GM18526 (cell line): Measurements from ENCODE around the gene CSNK1E.

Experiments used
- POLR2A ChIP-seq: IDR thresholded peaks from 3 replicates; pipeline ENCODE4 v1.6.1; 2011; ENCODE audit not compliant: insufficient read length; ENCODE audit errors: extremely low read depth

The CSNK1E gene

GRCh38 chr22:38309614-38310517 lies 7.4 kb downstream of the CSNK1E start:
- no peak for TF ChIP-seq POLR2A

GRCh38 chr22:38308791-38309498 lies 8.3 kb downstream of the CSNK1E start:
- no peak for TF ChIP-seq POLR2A

GRCh38 chr22:38305471-38306448 lies 11.5 kb downstream of the CSNK1E start:
- no peak for TF ChIP-seq POLR2A

- TF ChIP-seq POLR2A: no peak
These were observed 12.7 kb downstream of the CSNK1E start for GRCh38 chr22:38304526-38304925.

- TF ChIP-seq POLR2A: no peak
These were observed 13.3 kb downstream of the CSNK1E start for GRCh38 chr22:38303974-38304373.

- TF ChIP-seq POLR2A: no peak
These were observed 14.3 kb downstream of the CSNK1E start for GRCh38 chr22:38302906-38303305.

GRCh38 chr22:38300946-38301345 lies 16.3 kb downstream of the CSNK1E start:
- no peak for TF ChIP-seq POLR2A

GRCh38 chr22:38300197-38300945 lies 16.9 kb downstream of the CSNK1E start:
- no peak for TF ChIP-seq POLR2A

- TF ChIP-seq POLR2A: no peak
These were observed 17.5 kb downstream of the CSNK1E start for GRCh38 chr22:38299770-38300102.

GRCh38 chr22:38298312-38299005 lies 18.8 kb downstream of the CSNK1E start:
- no peak for TF ChIP-seq POLR2A

GRCh38 chr22:38296372-38296771 lies 20.9 kb downstream of the CSNK1E start:
- no peak for TF ChIP-seq POLR2A

GRCh38 chr22:38295863-38296262 lies 21.4 kb downstream of the CSNK1E start:
- no peak for TF ChIP-seq POLR2A

GRCh38 chr22:38295339-38295738 lies 21.9 kb downstream of the CSNK1E start:
- no peak for TF ChIP-seq POLR2A

GRCh38 chr22:38294193-38294592 lies 23.0 kb downstream of the CSNK1E start:
- no peak for TF ChIP-seq POLR2A
